GM21576 (cell line): ENCODE measurements around the gene HP.

Source experiments
- ATAC-seq: cut with Tn5 transposase; IDR thresholded peaks from one replicate; pipeline ENCODE4 v1.9.1; 2021; ENCODE audit warnings: mild to moderate bottlenecking, moderate library complexity; ENCODE audit not compliant: unreplicated experiment

Gene HP

DNA sequence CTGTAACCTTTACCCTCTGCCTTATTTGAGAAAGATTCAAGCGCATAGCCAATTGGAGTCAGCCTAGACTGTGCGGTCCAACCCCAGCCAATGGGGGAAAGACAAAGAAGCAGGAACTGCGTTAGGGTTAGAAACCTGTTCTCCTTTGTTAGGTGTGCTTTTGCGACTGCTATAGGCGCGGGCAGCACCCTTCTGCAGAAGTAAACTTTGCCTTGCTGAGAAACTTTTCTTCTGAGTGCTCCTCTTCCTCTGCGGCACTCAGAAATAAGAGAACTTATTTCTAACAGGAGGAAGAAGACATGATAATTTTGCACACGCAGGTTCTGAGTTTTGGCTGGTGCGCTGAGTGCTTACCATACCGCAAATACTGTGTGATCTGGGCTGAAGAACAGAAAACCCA, 30.1 kb downstream of the HP start:
- no peak for ATAC-seq

DNA sequence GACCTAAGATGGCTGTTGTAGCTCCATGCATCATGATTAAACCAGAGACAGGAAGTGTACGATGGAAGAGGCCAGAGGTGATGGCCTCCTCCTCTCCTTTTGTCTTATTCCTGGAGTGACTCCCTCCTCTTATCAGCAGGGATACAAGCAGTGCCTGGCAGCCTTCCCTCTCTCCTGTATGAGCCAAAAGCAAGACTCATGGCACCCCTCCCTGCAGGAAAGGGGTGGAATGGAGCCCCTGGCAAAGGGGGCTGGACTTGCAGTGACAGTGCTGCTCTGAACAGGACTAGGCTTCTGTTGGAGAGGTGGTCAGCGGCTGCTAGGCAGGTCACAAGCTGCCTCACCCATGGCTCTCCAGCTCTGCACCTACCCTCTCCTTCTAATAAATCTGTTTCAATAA, 30.7 kb downstream of the HP start:
- no peak for ATAC-seq

DNA sequence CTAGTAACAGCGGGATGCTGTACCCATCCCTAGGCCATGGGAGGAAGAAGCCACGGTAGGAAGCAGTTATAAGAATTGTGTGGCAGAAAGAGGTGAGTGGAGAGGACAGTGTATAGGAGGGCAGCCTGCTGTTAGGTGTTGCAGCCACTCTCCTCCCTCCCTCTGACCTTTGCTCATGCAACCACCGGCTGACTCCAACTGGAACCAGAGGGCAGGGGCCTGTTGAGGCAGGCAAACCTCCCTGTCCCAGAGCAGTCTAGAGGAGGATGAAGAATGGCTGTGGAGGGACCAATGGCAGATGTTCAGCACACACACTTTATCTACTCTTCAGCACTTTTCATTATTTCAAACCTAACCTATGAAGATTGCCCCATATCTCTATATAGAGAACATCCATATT, 36.9 kb downstream of the HP start:
- ATAC-seq = no peak

DNA sequence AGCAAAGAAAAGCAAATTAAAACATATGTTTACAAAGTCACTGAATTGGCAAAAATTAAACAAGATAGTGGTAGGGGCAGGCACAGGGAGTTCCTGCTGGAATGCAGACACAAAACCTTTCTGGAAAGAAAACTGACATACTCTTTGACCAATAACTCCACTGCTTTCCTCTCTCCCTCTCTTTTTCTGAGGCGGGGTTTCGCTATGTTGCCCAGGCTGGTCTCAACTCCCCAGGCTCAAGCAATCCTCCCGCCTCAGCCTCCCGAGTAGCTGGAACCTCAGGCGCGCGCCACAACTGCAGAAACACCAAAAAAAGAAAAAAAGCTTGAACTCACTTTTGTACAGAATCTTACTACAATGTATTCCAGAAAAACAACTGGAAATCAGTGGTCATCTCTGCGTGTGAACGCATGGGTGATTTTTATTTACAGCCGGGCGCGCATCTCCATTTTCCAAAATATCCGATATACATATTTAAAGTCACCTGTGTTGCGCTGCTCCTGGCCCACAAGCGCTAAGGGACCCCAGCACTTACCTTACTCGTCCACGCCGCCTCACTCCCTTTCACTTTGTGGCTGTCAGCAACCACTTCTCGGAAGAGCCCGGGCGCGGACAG, 38.6 kb downstream of the HP start:
- peak; percentile 27 for ATAC-seq

DNA sequence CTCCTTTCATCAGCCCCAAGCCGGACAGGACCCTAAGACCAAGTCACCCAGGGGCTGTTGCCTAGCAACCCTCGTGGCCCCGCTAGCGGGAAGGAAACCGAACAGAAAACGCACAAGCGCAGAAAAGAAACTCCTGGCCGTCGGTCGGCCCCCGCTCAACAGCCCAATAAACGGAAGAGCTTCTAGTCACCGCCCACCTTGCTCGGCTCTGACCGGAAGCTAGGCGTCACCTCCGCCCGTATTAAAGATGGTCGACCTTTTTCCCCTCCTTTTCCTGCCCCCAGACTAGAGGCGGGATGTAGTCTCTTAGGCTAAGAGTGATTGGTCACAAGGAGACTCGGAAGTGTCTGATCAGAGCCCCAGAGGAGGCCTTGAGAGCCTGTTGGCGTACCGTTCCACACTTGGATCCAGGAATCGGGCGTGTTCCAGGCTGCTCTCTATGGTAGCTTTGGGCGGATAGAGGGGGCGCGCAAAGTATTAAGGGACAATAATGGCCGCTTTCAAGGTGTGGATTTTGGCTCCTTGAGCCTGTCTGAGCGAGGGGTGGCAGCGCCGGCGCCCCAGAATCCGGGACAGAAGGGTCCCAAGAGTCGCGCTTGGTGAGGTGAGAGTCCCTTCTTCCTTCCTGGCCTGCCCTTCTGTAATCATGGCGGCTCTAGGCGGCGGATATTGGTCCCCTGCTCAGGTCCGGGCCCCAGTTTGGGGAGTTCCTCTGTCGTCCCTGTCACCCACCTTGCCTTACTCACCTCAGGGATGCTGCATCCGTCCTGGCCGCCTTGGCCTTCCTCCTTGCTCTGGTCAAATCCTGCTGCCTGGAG, 39.4 kb downstream of the HP start, which contains the start of the genes DHX38 and TXNL4B:
Gene DHX38, plus strand, starts transcription at position 400 of the 818 bp plus-strand sequence. CDS start 2,311 bp downstream, outside the sequence.
Gene TXNL4B, minus strand, starts transcription at position 173 of the 818 bp plus-strand sequence. CDS start 2,871 bp downstream, outside the sequence.
- ATAC-seq = peak; percentile 99

DNA sequence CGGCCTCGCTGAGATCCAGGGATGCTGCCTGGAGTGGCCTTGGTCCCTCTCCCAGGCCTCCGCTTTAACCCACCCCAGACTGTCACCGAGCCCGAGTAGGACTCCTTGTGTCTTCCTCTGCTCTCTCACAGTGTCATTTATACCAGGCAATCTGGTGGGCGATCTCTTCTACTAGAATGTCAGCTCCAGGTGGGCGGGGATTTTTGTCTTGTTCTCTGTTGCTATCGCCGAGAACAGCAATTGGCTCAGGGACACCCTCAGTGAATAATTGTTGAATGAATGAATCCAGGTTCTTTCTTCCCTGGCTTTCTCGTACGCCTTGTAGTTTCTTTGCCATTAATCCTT, 39.9 kb downstream of the HP start:
- ATAC-seq = peak; percentile 1

DNA sequence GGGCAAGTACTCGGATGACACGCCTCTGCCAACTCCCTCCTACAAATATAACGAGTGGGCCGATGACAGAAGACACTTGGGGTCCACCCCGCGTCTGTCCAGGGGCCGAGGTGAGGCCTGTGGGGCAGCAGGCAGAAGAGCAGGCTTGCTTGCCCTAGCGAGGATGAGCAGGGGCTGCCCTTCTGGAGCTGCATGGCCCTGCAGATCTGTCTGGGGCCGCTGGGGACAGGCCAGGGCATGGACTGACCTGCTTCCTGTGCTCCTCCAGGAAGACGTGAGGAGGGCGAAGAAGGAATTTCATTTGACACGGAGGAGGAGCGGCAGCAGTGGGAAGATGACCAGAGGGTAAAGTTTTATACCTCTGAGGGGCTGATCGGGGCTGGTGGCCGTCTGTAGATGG, 44.6 kb downstream of the HP start:
- no peak for ATAC-seq

DNA sequence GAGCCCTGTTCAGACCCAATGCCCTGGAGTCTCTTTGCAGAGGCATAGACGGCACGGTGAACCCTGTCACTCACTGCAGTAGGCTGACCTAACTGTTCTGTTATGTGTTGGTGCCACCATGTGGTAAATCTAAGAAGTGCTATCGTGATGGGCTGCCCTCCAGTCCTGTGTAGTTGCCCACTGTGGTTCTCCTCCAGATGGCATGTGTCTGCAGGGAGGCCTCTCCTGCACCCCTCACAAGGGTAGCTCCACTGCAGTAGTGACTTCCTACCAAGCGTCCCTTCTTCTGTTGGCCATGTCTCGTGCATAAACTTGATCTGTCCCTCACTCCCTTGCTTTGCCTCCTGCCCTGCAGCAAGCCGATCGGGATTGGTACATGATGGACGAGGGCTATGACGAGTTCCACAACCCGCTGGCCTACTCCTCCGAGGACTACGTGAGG, 45.1 kb downstream of the HP start:
- peak; percentile 74 for ATAC-seq

DNA sequence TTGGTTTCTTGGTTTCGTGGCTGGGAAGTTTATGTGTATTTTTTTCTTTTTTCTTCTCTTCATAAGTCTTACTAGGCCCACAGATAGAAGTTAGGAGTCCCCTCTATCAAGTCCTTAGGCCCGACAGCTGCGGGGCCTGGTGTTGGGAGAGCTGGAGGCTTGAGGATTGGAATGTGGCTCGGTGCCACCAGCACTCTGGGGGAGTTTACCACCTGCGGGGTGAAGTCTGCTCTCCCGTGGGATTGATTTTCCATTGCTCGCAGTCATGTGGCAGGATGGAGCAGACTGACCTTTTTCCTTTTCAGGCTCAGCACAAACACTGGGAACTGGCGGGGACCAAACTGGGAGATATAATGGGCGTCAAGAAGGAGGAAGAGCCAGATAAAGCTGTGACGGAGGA, 46.9 kb downstream of the HP start:
- no peak for ATAC-seq

DNA sequence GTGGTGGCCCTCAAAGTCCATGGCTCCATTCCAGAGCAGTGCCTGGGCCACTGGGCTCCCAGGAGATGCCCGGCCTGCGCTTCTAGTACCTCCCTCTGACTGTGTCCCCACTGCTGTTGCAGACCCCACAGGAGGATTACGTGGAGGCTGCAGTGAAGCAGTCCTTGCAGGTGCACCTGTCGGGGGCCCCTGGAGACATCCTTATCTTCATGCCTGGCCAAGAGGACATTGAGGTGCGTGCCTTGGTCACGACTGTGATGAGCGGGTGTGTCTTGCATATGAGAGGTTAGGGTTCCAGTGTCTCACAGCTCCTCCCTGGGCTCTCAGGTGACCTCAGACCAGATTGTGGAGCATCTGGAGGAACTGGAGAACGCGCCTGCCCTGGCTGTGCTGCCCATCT, 50.6 kb downstream of the HP start:
- no peak for ATAC-seq

DNA sequence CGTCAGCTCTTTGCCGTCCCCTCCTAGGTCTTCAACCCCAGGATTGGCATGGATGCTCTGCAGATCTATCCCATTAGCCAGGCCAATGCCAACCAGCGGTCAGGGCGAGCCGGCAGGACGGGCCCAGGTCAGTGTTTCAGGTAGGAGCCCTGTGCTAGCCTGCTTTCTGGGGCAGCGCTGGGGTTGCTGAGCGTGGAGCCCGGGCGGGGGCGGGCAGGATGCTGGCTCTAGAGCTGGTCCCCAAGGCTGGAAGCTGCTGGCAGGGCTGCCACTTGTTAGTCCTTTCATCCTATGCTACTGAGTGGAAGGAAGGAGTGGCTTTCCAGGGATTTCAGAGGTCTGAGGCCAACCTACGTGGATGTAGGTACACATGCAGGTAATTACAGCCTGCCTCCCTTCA, 51.7 kb downstream of the HP start:
- no peak for ATAC-seq

DNA sequence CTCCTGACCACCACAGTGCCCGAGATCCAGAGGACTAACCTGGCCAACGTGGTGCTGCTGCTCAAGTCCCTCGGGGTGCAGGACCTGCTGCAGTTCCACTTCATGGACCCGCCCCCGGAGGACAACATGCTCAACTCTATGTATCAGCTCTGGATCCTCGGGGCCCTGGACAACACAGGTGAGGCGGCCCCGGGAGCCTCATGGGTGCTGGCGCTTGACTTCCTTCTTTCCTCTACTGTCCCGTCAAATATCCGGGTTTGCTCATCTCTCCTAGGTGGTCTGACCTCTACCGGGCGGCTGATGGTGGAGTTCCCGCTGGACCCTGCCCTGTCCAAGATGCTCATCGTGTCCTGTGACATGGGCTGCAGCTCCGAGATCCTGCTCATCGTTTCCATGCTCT, 53.1 kb downstream of the HP start:
- no peak for ATAC-seq

DNA sequence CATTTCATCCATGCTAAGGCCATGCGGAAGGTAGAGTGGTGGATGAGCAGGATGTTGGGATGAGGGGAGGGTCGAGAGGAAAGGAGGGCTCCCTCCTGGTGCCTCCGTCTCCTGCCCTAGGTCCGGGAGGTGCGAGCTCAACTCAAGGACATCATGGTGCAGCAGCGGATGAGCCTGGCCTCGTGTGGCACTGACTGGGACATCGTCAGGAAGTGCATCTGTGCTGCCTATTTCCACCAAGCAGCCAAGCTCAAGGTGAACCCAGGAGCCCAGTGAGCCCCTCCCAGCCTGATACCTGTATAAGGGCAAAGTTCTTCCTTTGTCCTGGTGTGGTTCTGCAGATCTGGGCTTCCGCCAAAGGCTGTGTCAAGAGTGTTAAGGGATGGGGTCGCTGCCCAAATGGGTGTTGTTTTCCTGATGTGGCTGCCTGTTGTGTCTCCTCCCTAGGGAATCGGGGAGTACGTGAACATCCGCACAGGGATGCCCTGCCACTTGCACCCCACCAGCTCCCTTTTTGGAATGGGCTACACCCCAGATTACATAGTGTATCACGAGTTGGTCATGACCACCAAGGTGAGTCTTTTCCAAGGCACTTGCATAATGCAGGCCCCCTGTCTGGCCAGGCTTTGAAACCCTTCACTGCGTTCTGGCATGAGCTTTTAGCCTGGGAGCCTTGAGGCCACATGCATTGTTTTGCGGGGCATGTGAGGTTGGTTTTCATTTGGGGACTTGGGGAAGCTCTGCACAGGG, 54.2 kb downstream of the HP start:
- ATAC-seq = no peak

DNA sequence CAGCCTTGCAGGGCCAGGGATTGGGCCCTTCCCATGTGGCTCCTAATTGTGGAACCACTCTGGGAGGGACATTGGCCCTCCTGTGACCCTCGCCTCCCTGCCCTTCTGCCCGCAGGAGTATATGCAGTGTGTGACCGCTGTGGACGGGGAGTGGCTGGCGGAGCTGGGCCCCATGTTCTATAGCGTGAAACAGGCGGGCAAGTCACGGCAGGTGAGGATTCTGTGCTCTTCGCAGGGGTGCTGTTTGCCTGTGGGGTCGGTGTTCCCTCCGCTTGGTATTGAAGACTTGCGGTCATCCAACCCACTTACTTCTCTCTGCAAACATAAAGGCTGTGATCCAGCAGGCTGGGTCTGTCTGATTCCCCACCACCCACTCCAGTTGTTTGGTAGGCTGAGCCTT, 55.0 kb downstream of the HP start:
- ATAC-seq = no peak

DNA sequence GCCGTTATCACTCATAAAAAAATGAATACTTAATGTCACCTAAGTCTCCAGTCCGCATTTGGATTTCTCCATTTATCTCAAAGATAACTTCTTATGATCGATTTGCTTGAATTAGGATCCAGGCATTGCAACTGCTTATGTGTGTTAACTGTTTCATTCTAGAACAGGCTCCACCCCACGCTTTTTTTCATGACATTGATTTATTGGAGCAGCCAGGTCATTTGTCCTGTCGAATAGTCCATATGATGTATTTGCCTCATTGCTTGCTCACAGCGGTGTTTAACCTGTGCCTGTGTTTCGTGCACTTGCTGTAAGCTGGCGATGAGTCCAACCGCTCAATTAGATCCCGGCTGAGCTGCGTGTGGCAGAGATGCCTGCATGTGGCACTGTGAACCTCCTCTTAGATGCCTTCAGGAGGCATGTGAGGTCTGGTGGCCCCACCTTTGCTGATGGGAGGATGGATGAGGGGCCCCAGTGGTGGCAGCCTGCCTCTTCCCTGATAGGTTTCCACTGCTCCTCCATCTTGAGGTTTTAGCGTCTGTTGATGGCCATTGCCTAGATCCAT, 55.7 kb downstream of the HP start:
- ATAC-seq = no peak
